ENCODE measurements around the gene LHFPL2.

The LHFPL2 gene

DNA sequence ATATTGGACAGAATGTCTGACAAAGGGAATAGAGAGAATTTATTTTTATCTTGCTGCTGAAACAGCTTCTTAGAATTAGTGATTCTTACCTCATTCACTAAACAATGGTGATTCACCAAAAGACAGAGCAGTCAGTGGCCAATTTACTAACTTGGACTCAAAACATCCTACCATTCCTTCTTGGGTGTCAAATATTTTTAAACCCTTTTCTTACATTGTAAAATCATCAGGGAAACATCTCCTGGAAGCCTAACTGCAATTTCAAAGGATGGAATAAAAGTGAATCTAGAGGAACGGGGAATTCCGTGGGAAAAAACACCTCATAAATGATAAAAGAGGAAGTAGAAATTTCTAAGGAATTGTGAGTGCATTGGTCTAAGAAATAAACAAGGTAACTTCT, 97.7 kb downstream of the LHFPL2 start:
- Mint-ChIP-seq H3K4me3 (no peak overlapping the region), H3K27ac (no peak overlapping the region), H3K9me3 (no peaks in the 10 kb centered on the region), H3K4me1 (peaks cover 7% of the 10 kb centered on the region), H3K36me3 (no peaks in the 10 kb centered on the region)
- no peak for ATAC-seq
- no peak for DNase-seq (ENCODE audit: low spot score in 2 of 2)

DNA sequence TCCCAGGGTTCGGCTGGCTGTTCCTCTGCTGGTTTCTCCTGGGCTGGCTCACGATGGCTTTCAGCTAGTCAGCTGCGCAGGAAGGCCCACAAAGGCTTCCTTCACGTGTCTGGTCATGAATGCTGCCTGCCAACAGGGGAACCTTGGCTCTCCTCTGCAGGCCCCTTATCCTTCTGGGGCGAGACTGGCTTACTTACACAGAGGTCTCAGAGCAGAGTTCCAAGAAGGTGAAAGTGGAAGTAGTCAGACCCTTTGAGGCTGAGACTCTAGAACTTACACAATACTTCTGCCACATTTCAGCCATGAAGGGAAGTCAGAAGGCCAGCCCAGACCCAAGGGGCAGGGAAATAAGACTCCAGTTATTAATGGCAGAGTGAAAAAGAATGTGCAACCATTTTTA, 99.5 kb downstream of the LHFPL2 start:
- Mint-ChIP-seq H3K36me3 (no peaks in the 10 kb centered on the region), H3K9me3 (no peaks in the 10 kb centered on the region), H3K4me3 (no peak overlapping the region), H3K4me1 (peaks cover 16% of the 10 kb centered on the region), H3K27ac (no peak overlapping the region)
- DNase-seq (ENCODE audit: low spot score in 2 of 2) (no peak), ATAC-seq (no peak)

DNA sequence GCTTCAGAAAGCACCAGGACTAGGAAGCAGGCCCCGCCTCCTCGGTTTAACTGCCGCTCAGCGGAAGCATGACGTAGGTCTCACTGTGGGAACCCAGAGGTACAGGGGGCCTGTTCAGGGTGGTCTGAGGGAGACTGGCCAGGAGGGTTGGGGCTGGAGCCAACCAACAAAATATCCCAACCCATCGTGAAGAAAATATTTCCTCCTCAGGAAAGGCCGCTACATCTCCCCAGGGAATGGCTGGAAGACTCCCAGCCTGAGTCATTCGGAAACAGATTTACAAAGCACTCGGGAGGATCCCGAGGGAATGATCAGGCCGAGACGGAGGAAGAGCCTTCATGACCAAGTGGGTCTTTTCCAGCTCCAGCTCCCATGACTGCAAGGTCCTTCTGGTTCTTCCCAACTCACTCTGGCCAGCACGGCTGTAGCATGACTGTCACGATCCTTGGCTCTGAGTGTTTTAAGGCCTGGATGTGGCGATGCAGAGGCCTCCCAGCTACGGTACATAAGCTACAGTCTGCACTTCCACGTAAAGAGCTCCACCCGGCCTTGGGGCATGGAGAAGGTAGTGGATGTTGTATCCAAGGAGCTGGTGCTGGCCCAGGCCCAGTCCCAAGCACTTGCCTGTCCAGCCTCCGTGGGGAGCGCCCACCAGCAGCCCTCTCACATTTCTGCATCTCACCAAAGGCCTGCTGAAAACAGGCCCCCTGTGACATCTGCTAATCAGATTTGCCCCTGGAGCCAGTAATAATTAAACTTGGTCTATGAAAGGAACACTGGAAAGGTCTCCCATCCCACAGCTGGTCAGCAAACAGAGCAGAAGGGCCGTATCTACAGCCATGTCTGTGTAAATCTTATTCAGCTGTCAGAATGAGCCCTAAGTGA, 100.6 kb downstream of the LHFPL2 start:
- H3K36me3 Mint-ChIP-seq, result no peaks in the 10 kb centered on the region
- ATAC-seq (no peak), DNase-seq (ENCODE audit: low spot score in 2 of 2) (no peak)
- peaks cover 11% of the 10 kb centered on the region for H3K4me1 Mint-ChIP-seq
- H3K27ac Mint-ChIP-seq, result no peak overlapping the region
- H3K4me3 Mint-ChIP-seq, result no peak overlapping the region
- no peaks in the 10 kb centered on the region for H3K9me3 Mint-ChIP-seq

- no peaks in the 10 kb centered on the region for H3K36me3 Mint-ChIP-seq
- no peaks in the 10 kb centered on the region for H3K9me3 Mint-ChIP-seq
- H3K4me3 Mint-ChIP-seq, result no peak overlapping the region
- ATAC-seq, result no peak
- peaks cover 8% of the 10 kb centered on the region for H3K4me1 Mint-ChIP-seq
- DNase-seq (ENCODE audit: low spot score in 2 of 2), result no peak
- H3K27ac Mint-ChIP-seq, result no peak overlapping the region
Observed at GRCh38 chr5:78547183-78547582, 101.4 kb downstream of the LHFPL2 start.

- H3K9me3 Mint-ChIP-seq, result no peaks in the 10 kb centered on the region
- no peak overlapping the region for H3K27ac Mint-ChIP-seq
- H3K4me3 Mint-ChIP-seq, result no peak overlapping the region
- no peaks in the 10 kb centered on the region for H3K36me3 Mint-ChIP-seq
- ATAC-seq (no peak), DNase-seq (ENCODE audit: low spot score in 2 of 2) (no peak)
- H3K4me1 Mint-ChIP-seq, result peaks cover 8% of the 10 kb centered on the region
Observed at GRCh38 chr5:78546276-78546996, 102.1 kb downstream of the LHFPL2 start.

GRCh38 chr5:78545406-78545805, 103.2 kb downstream of the LHFPL2 start:
- ATAC-seq (no peak), DNase-seq (ENCODE audit: low spot score in 2 of 2) (no peak)
- no peaks in the 10 kb centered on the region for H3K9me3 Mint-ChIP-seq
- H3K4me3 Mint-ChIP-seq, result no peak overlapping the region
- peaks cover 8% of the 10 kb centered on the region for H3K4me1 Mint-ChIP-seq
- H3K27ac Mint-ChIP-seq, result no peak overlapping the region
- no peaks in the 10 kb centered on the region for H3K36me3 Mint-ChIP-seq

DNA sequence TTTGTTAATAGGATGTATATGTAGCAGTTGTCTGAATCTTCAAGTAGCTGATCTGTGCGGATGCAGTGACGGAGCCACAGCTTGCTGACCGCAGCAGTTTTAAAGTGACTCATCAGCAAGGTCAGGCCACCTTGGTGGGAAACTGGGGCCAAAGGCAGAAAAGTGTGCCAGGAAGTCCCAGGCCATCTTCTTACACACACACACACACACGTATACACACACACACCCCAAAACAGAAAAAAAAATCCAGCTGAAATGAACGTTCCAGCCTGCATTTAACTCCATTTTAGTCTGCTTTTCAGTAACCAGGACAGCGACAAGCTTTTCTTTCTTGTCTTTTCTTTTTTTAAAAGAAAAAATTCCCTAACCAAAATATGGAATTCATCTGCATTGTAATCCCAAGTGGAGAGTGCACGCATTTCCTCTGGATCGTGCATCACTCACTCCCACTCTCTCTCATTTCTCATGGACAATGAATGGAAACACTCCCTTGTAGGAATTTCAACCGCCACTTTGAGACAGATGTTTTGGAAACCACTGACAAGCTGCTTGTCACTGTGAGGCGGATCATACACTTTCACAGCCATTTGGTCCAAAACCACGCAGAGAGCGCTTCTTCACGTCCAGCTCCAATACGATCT, 103.9 kb downstream of the LHFPL2 start:
- peaks cover 8% of the 10 kb centered on the region for H3K4me1 Mint-ChIP-seq
- no peaks in the 10 kb centered on the region for H3K9me3 Mint-ChIP-seq
- H3K27ac Mint-ChIP-seq, result no peak overlapping the region
- H3K36me3 Mint-ChIP-seq, result no peaks in the 10 kb centered on the region
- ATAC-seq (peak; percentile 47), DNase-seq (ENCODE audit: low spot score in 2 of 2) (no peak)
- no peak overlapping the region for H3K4me3 Mint-ChIP-seq

DNA sequence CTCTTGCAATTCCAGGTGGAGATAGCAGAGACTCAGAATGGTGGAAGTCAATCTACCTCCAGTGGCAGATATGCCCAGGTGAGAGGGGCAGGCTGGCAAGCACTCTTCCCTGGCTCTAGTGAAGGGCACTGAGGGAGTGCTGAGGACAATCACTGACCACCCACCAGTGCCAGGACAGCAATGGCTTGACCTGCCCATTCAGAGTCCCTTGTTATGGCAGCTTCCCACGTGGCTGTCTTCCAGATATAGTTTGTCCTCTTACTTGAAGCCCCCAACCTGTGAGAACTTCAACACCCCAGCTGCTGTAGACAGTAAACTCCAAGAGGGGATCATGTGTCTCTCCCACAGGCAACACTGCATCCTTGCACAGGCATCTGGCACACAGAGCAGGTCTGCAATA, 104.7 kb downstream of the LHFPL2 start:
- H3K4me3 Mint-ChIP-seq, result no peak overlapping the region
- ATAC-seq, result no peak
- H3K9me3 Mint-ChIP-seq, result no peaks in the 10 kb centered on the region
- DNase-seq (ENCODE audit: low spot score in 2 of 2), result no peak
- peaks cover 8% of the 10 kb centered on the region for H3K4me1 Mint-ChIP-seq
- H3K27ac Mint-ChIP-seq, result no peak overlapping the region
- H3K36me3 Mint-ChIP-seq, result no peaks in the 10 kb centered on the region

GRCh38 chr5:78543292-78543691, 105.3 kb downstream of the LHFPL2 start:
- no peaks in the 10 kb centered on the region for H3K9me3 Mint-ChIP-seq
- H3K36me3 Mint-ChIP-seq, result no peaks in the 10 kb centered on the region
- no peak overlapping the region for H3K4me3 Mint-ChIP-seq
- ATAC-seq, result no peak
- peaks cover 13% of the 10 kb centered on the region for H3K4me1 Mint-ChIP-seq
- no peak for DNase-seq (ENCODE audit: low spot score in 2 of 2)
- H3K27ac Mint-ChIP-seq, result no peak overlapping the region

DNA sequence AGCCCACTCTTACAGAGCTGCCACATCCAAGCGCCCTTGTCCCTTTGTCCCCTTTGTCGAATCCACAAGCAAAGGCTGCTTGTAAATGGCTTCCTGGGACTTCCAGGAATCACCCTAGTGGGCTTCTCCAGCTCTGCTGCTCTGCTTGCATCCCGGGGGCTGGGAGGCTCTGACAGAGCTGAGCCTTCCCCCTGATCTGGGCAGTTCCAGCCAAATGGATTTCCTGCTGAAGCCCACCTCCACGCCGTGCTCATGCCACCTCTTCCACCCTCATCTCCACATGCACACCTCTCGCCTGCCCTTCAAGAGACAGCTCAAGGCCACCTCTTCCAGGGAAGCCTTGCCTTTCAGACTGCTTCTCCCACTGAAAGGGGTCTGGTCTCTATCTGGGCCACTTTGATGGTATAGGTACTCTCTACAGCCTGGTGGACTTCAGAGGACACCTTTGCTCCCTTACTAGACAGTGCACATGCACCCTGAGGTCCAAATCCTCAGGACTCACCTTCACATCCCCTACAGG, 106.2 kb downstream of the LHFPL2 start:
- no peak overlapping the region for H3K27ac Mint-ChIP-seq

DNA sequence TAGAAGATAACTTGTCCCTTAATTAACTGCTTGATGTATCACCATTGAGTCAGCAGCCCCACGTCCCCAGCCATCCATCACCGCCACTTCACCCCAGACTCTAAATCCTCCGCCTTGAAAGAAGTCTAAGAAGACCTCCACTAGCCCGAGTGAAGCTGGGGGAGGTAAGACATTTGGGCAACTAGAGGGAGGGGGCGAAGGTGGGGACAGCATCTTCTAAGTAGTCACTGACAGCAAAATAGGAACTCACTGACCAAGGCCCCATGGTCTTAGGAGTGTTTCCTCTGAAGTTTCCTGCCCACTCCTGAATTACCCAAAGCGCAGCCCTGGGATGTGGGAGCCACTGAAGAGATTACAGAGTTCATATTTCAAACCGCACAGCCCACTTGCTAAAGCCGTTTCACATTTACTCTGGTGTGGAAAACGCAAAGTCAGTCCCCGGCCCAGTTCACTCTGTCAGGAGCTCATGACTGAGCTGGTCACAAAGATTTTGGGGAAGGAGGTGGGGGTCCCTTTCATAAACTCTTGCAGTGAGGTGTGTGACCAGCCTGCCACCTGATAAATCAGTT, 107.4 kb downstream of the LHFPL2 start:
- no peak for DNase-seq (ENCODE audit: low spot score in 2 of 2)
- Mint-ChIP-seq H3K36me3 (no peaks in the 10 kb centered on the region), H3K4me3 (no peak overlapping the region), H3K9me3 (no peaks in the 10 kb centered on the region), H3K27ac (no peak overlapping the region), H3K4me1 (peaks cover 14% of the 10 kb centered on the region)
- no peak for ATAC-seq

More for the DNA sequence above, 106.2 kb downstream of the LHFPL2 start:
- Mint-ChIP-seq H3K4me1 (peaks cover 14% of the 10 kb centered on the region), H3K9me3 (no peaks in the 10 kb centered on the region), H3K36me3 (no peaks in the 10 kb centered on the region), H3K4me3 (no peak overlapping the region)
- DNase-seq (ENCODE audit: low spot score in 2 of 2) (no peak), ATAC-seq (no peak)

GRCh38 chr5:78540335-78541085, 108.1 kb downstream of the LHFPL2 start:
- Mint-ChIP-seq H3K4me3 (no peak overlapping the region), H3K4me1 (peaks cover 14% of the 10 kb centered on the region), H3K9me3 (no peaks in the 10 kb centered on the region), H3K36me3 (no peaks in the 10 kb centered on the region), H3K27ac (no peak overlapping the region)
- ATAC-seq, result no peak
- DNase-seq (ENCODE audit: low spot score in 2 of 2), result no peak

GRCh38 chr5:78538240-78538850, 110.2 kb downstream of the LHFPL2 start:
- Mint-ChIP-seq H3K9me3 (no peaks in the 10 kb centered on the region), H3K36me3 (no peaks in the 10 kb centered on the region), H3K4me1 (peaks cover 6% of the 10 kb centered on the region), H3K4me3 (no peak overlapping the region), H3K27ac (no peak overlapping the region)
- DNase-seq (ENCODE audit: low spot score in 2 of 2) (no peak), ATAC-seq (no peak)

GRCh38 chr5:78537821-78538220, 110.8 kb downstream of the LHFPL2 start:
- DNase-seq (ENCODE audit: low spot score in 2 of 2), result no peak
- no peaks in the 10 kb centered on the region for H3K9me3 Mint-ChIP-seq
- ATAC-seq, result peak; percentile 51
- H3K4me3 Mint-ChIP-seq, result no peak overlapping the region
- H3K4me1 Mint-ChIP-seq, result peaks cover 6% of the 10 kb centered on the region
- H3K27ac Mint-ChIP-seq, result no peak overlapping the region
- no peaks in the 10 kb centered on the region for H3K36me3 Mint-ChIP-seq

All from stimulated activated effector memory CD8-positive, alpha-beta T cell treated with anti-CD3 and anti-CD28 coated beads, Interleukin-12 subunit alpha, Interleukin-12 subunit beta, amount 100 ng/mL, for 72 hours (primary cell).